Adrenal gland (tissue), 12 donors: Measurements from ENCODE around the gene TRPC5OS. TPM values are rescaled to one million over a fixed set of nuclear protein-coding genes. Genes with fewer than 3 reads are reported as not detected.

Experiments
- DNase-seq, 7 donors: peaks; one replicate each; pipeline ENCODE4 v3.0.0-alpha.2; 2019 to 2020
- H3K27ac ChIP-seq, 5 donors: fragments of 200-600 bp; sonication (generic) in 4 of 5; 1 replicate in 3 of 5; 2 replicates in 2 of 5; pipeline versions ENCODE4 v1.5.1 to v1.8.0; 2016 to 2020; ENCODE audit warnings: mild to moderate bottlenecking in 1 of 5
- H3K27me3 ChIP-seq: fragments of 200-600 bp; 2 replicates; pipeline ENCODE4 v1.8.0; 2021
- H3K36me3 ChIP-seq, 2 donors: fragments of 200-600 bp; replicated peaks in 1 of 2; 1 replicate in 1 of 2; 2 replicates in 1 of 2; pipeline versions ENCODE4 v1.5.1 to v1.8.0; 2018 to 2022
- H3K4me1 ChIP-seq, 2 donors: fragments of 200-600 bp; replicated peaks in 1 of 2; 1 replicate in 1 of 2; 2 replicates in 1 of 2; pipeline versions ENCODE4 v1.5.1 to v1.8.0; 2018 to 2021
- H3K4me3 ChIP-seq, 4 donors: fragments of 200-600 bp; sonication (generic) in 3 of 4; one replicate each; pipeline ENCODE4 v1.5.1; 2016 to 2018
- H3K9me3 ChIP-seq, 3 donors: fragments of 200-600 bp; sonication (generic) in 1 of 3; replicated peaks in 1 of 3; 1 replicate in 2 of 3; 2 replicates in 1 of 3; pipeline versions ENCODE4 v1.5.1 to v1.8.0; 2016 to 2021
- CTCF ChIP-seq, 6 experiments: fragments of 450-650 bp in 4 of 6; fragments of 200-600 bp in 2 of 6; sonication (generic) in 1 of 6; IDR thresholded peaks; 1 replicate in 5 of 6; 2 replicates in 1 of 6; pipeline versions ENCODE4 v1.5.1 to v1.8.0; 2016 to 2021; ENCODE audit warnings: antibody characterized with exemption in 6 of 6, mild to moderate bottlenecking in 2 of 6, moderate library complexity in 1 of 6
- POLR2A ChIP-seq, 2 donors: fragments of 450-650 bp; IDR thresholded peaks; one replicate each; pipeline ENCODE4 v1.6.1; 2017; ENCODE audit warnings: antibody characterized with exemption in 2 of 2, mild to moderate bottlenecking in 2 of 2, moderate library complexity in 1 of 2
- WGBS, 4 donors: extraction: QIAGEN DNeasy Blood & Tissue Kit in 2 of 4; methylation state at CpG; one replicate each; pipeline versions ENCODE4 v1.1.5 to v1.1.7; 2013 to 2017; 5-methylcytosine and 5-hydroxymethylcytosine counted together
- intact Hi-C, 2 donors: fragments of 100-400 bp; cut with DNase I; formaldehyde crosslinking; loops; one replicate each; pipeline versions ENCODE4 v1.14.1 to v1.15.0; 2022 to 2023
- polyA plus RNA-seq, 3 donors: library from polyadenylated mRNA; stranded (reverse); fragments of 200-250 nt in 2 of 3; fragments of 350-450 nt in 1 of 3; fragmentation: Illumina TruSeq in 1 of 3; extraction: RNeasy Lipid Tissue Mini Kit (QIAGEN cat#74804) in 1 of 3; gene quantifications; one replicate each; pipeline ENCODE4 v1.2.3, GENCODE V29; 2013 to 2014
- total RNA-seq, 9 donors: library from RNA; depleted of rRNA in 4 of 9; stranded (reverse); fragments of >200 nt in 4 of 9; fragments of 120-200 nt in 1 of 9; fragmentation: NEBNext Ultra II Directional in 1 of 9; extraction: Animal tissue kit (Norgen Biotek cat#: 25700) in 1 of 9; gene quantifications; one replicate each; pipeline versions ENCODE4 v1.1.0 to v1.2.4, GENCODE V29; 2013 to 2023
- donor health status: healthy with polysubstance abuse.
- donor health status: Bipolar disorder and iron deficiency.
- donor health status: DM: yes; HTN: yes; CAD: no.
- donor health status: DM: no; HTN: no; CAD: no.
- donor health status: DM: no; HTN: no; CAD: no.
- donor health status: DM: yes; HTN: yes; CAD: no.

The TRPC5OS gene
- total and polyA plus RNA-seq, 12 donors: 0.03 to 0.38 (median 0.22) TPM; not detected in 9

- Histone ChIP-seq H3K27ac (no peak overlapping the region), H3K9me3 (no peaks in the 10 kb centered on the region), H3K27me3 (peaks cover 11% of the 10 kb centered on the region), H3K4me1 (no peaks in the 10 kb centered on the region), H3K4me3 (no peak overlapping the region), H3K36me3 (no peaks in the 10 kb centered on the region)
- intact Hi-C loops: no loop called here
- TF ChIP-seq CTCF (IDR thresholded peaks at IDR 0.05) (no peak), POLR2A (IDR thresholded peaks at IDR 0.05) (no peak)
- no peak for DNase-seq
- 72 to 90% (median 82%) methylated on average over 4 of the region's 4 CpGs for WGBS, 4 donors
Measured at GRCh38 chrX:111854556-111855490, 21.2 kb upstream of the TRPC5OS start.

- intact Hi-C loops: no loop called here
- H3K4me3 ChIP-seq: no peak overlapping the region
- DNase-seq: no peak
- H3K4me1 ChIP-seq: no peaks in the 10 kb centered on the region
- WGBS, 4 donors: 41 to 67% (median 53%) methylated on average over 1 of the region's 1 CpG
- H3K27me3 ChIP-seq: peaks cover 21% of the 10 kb centered on the region
- TF ChIP-seq POLR2A (IDR thresholded peaks at IDR 0.05): no peak
- H3K27ac ChIP-seq: no peak overlapping the region
- no peaks in the 10 kb centered on the region for H3K9me3 ChIP-seq
- no peaks in the 10 kb centered on the region for H3K36me3 ChIP-seq
Measured at GRCh38 chrX:111857534-111858060, 18.4 kb upstream of the TRPC5OS start.

GRCh38 chrX:111861605-111862004 lies 14.4 kb upstream of the TRPC5OS start:
- Histone ChIP-seq H3K9me3 (no peaks in the 10 kb centered on the region), H3K27me3 (peaks cover 38% of the 10 kb centered on the region), H3K27ac (no peak overlapping the region), H3K4me3 (no peak overlapping the region), H3K4me1 (no peaks in the 10 kb centered on the region), H3K36me3 (no peaks in the 10 kb centered on the region)
- 85 to 88% (median 87%) methylated on average over 5 of the region's 5 CpGs for WGBS, 4 donors
- TF ChIP-seq POLR2A (IDR thresholded peaks at IDR 0.05) (no peak), CTCF (IDR thresholded peaks at IDR 0.05) (no peak)
- no peak for DNase-seq
- intact Hi-C loops: no loop called here

- Histone ChIP-seq H3K27me3 (peaks cover 40% of the 10 kb centered on the region), H3K27ac (no peak overlapping the region), H3K9me3 (no peaks in the 10 kb centered on the region), H3K4me1 (peaks cover 0 to 3% of the 10 kb centered on the region in 2 donors), H3K4me3 (no peak overlapping the region), H3K36me3 (no peaks in the 10 kb centered on the region)
- 84 to 96% (median 86%) methylated on average over 2 of the region's 2 CpGs for WGBS, 4 donors
- intact Hi-C loops: no loop called here
- TF ChIP-seq CTCF (IDR thresholded peaks at IDR 0.05) (no peak), POLR2A (IDR thresholded peaks at IDR 0.05) (no peak)
- DNase-seq: no peak
Measured at GRCh38 chrX:111867236-111867635, 8.7 kb upstream of the TRPC5OS start.
